Lower leg skin (tissue), 4 donors: ENCODE measurements around the gene HDAC4. TPM values are rescaled to one million over a fixed set of nuclear protein-coding genes. Genes with fewer than 3 reads are reported as not detected.

ENCODE experiments used
- DNase-seq, 2 donors: peaks; one replicate each; pipeline ENCODE4 v3.0.0-alpha.2; 2019; ENCODE audit warnings: low spot score in 2 of 2
- H3K4me3 ChIP-seq: fragments of 200-600 bp; sonication (generic); 2 replicates; pipeline ENCODE4 v1.5.1; 2017; ENCODE audit warnings: mild to moderate bottlenecking, low read depth; ENCODE audit not compliant: poor library complexity, severe bottlenecking
- CTCF ChIP-seq, 3 donors: fragments of 450-650 bp; IDR thresholded peaks; one replicate each; pipeline ENCODE4 v1.5.1; 2016; ENCODE audit warnings: antibody characterized with exemption in 3 of 3, mild to moderate bottlenecking in 3 of 3, moderate library complexity in 2 of 3
- POLR2A ChIP-seq, 2 donors: fragments of 450-650 bp; IDR thresholded peaks; one replicate each; pipeline ENCODE4 v1.6.1; 2016 to 2017; ENCODE audit warnings: antibody characterized with exemption in 2 of 2, mild to moderate bottlenecking in 1 of 2, moderate library complexity in 1 of 2
- WGBS, 2 donors: methylation state at CpG; one replicate each; pipeline ENCODE4 v1.1.5; 2018; 5-methylcytosine and 5-hydroxymethylcytosine counted together
- intact Hi-C: fragments of 100-400 bp; cut with DNase I; formaldehyde crosslinking; loops from one replicate; pipeline ENCODE4 v1.15.0; 2023; ENCODE audit warnings: low total_unique reads
- total RNA-seq, 4 donors: library from RNA; depleted of rRNA; stranded (reverse); fragments of >200 nt; gene quantifications; one replicate each; pipeline ENCODE4 v1.1.0, GENCODE V29; 2016

The HDAC4 gene
- total RNA-seq, 4 donors from 2014 or later: 27.4 to 85.5 (median 57.9) TPM

GRCh38 chr2:239050252-239050649 lies 350.6 kb downstream of the HDAC4 start:
- intact Hi-C loops: no loop called here
- DNase-seq: no peak
- TF ChIP-seq CTCF (IDR thresholded peaks at IDR 0.05) (no peak), POLR2A (IDR thresholded peaks at IDR 0.05) (no peak)
- 94 to 97% methylated on average over 3 of the region's 3 CpGs for WGBS, 2 donors
- H3K4me3 ChIP-seq: no peak overlapping the region

DNA sequence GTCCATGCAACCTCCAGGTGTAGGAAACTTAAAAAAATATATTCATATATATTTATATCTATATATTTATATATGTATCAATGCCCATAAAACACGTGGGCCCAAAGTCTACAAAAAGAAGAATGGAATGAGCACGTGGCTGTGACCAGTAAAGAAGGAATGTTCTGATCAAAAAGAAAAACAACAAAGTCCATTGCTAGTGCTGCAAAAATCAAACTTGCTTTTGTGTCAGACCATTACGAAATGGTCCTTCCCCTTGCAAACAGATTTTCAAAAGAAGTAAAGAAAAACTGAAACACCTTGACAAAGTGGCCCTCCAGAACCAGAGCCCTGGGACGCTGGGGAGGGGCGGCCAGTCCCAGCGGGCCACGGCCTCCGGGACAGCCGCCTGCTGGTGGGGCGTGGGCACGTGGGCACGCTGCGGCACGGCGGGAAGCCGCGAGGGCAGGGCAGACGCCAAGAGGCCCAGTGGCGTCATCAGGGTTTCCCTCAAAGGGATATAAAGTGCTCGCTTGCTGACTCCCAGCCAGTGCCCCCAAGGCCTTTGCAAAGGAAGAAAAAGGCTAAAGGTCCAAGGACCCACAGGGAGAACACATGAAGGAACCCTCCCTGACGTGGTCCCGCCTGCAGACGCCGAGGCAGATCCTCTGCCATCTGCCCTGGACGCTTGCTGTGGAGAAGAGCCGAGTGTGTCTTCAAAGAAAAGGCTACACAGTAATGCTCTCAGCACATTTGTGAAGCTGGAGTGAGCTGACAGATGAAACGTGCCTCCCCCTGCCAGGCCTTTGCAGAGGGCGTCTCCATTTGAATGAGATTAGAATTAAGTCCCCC lies 351.2 kb downstream of the HDAC4 start:
- TF ChIP-seq CTCF (IDR thresholded peaks at IDR 0.05): no peak
- TF ChIP-seq POLR2A (IDR thresholded peaks at IDR 0.05): no peak
- 93% methylated on average over 28 of the region's 28 CpGs for WGBS, 2 donors
- no peak for DNase-seq
- H3K4me3 ChIP-seq: no peak overlapping the region
- intact Hi-C loops: no loop called here

DNA sequence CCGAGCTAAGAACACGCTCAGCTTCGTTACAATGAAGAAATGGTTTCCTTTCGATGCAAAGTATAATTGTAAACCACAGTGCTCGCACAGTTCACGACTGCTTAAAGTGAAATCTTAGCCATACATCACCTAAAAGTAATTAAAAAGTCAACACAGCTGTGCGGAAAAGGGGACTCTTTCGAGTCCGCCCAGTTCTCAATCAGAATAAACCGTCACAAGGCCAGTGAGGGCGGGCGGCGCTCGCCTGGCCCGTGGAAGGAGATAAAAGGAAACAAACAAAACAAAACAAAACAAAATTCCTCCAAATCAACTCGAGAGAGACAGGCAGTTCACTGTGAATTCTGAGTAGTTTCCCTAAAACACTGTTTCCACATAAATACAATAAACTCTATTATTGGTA lies 352.1 kb downstream of the HDAC4 start:
- 89 to 92% methylated on average over 16 of the region's 16 CpGs for WGBS, 2 donors
- no peak for DNase-seq
- TF ChIP-seq CTCF (IDR thresholded peaks at IDR 0.05) (no peak), POLR2A (IDR thresholded peaks at IDR 0.05) (no peak)
- no peak overlapping the region for H3K4me3 ChIP-seq
- intact Hi-C loops: no loop called here

GRCh38 chr2:239047861-239048260 lies 353.0 kb downstream of the HDAC4 start:
- no peak overlapping the region for H3K4me3 ChIP-seq
- WGBS, 2 donors: 93 to 98% methylated on average over 11 of the region's 11 CpGs
- TF ChIP-seq CTCF (IDR thresholded peaks at IDR 0.05) (no peak), POLR2A (IDR thresholded peaks at IDR 0.05) (no peak)
- intact Hi-C loops: no loop called here
- DNase-seq: no peak

GRCh38 chr2:239047420-239047819 lies 353.4 kb downstream of the HDAC4 start:
- H3K4me3 ChIP-seq: no peak overlapping the region
- intact Hi-C loops: no loop called here
- 88 to 98% methylated on average over 8 of the region's 8 CpGs for WGBS, 2 donors
- DNase-seq: no peak
- TF ChIP-seq POLR2A (IDR thresholded peaks at IDR 0.05) (no peak), CTCF (IDR thresholded peaks at IDR 0.05) (no peak)

DNA sequence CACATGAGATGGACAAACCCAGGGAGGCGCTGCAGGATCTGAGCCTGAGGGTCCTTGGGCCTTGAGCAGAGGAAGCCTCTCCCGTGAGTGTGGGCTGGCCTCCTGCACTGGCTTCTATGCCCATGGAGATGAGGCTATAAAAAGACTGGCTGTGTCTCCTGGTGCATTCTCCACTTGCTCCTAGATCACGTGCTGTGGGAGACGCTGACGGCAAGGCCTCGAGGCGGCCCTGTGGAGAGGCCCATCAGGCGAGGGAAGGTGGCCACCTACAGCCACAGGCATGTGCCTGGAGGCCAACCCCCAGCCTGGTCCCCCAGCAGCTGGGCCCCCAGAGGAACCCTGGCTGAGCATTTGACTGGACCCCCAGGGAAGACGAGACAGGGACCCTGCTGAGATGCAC lies 354.0 kb downstream of the HDAC4 start:
- no peak overlapping the region for H3K4me3 ChIP-seq
- DNase-seq: no peak
- TF ChIP-seq CTCF (IDR thresholded peaks at IDR 0.05) (no peak), POLR2A (IDR thresholded peaks at IDR 0.05) (no peak)
- intact Hi-C loops: no loop called here
- 90 to 92% methylated on average over 8 to 9 of the region's 9 CpGs for WGBS, 2 donors
